Measurements from ENCODE around the gene FKBP10.
A peak's percentile ranks its signal among the peaks of the same experiment; 100 is the strongest.
"Not testable (repeated sequence)": the region's sequence is repeated elsewhere in the genome, so short reads cannot be mapped to it uniquely, and the experiment has no call there.

Gene FKBP10

GRCh38 chr17:41810659-41811548 is 1.9 kb upstream of the FKBP10 start:
- no peak for DNase-seq (ENCODE audit: low read depth in 3 of 3)

DNA sequence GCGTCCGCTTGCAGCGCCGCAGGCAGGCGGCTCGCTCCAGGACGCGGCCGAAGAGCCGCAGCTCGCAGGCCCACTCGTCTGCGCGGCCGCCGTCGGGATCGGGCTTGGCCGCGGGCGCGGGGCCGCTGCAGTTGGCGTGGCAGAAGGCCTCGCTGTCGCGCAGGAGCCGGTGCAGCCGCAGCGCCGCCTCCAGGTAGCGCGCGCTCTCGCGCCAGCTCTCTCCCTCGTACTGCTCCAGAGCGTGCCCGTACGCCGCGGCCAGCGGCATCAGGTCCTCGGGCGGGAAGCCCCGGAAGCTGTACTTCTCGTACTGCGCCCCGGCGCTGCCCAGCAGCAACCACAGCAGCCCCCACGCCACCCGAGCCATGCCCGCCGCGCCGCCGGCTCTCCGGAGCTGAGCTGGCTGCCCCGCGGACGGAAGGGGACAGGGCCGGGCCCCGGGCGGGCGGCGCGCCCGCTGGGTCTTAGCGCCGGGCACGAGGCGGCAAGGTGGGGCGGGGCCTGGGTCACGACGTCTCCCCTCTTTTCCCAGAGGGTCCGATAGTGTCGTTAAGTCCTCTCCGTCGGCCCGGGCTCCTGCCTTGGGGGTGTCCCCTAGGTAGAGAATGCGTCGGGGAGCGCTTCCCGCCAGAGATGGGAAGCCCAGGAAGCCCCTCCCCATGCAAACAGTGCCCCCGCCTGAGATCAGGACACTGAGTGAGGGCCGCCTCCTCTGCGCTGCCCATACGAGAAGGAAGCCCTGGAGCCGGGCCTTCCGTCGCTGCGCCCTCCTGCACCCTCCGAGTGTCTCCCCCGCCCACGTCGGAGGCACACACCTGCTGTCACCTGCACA is 1.0 kb upstream of the FKBP10 start, which contains the start of gene P3H4:
Gene P3H4, minus strand, starts transcription at position 401 of the 832 bp plus-strand sequence. Its CDS starts 34 bp downstream, at position 367.
- peak; percentile 35 to 66 (median 47) for DNase-seq (ENCODE audit: low read depth in 3 of 3)

GRCh38 chr17:41813152-41813680 is 412 bp downstream of the FKBP10 start:
- no peak for DNase-seq (ENCODE audit: low read depth in 3 of 3)

- DNase-seq (ENCODE audit: low read depth in 3 of 3): no peak
These were observed 908 bp downstream of the FKBP10 start for GRCh38 chr17:41813699-41814124.

GRCh38 chr17:41814195-41814594 is 1.4 kb downstream of the FKBP10 start:
- no peak for DNase-seq (ENCODE audit: low read depth in 3 of 3)

GRCh38 chr17:41816637-41817320 is 4.0 kb downstream of the FKBP10 start:
- DNase-seq (ENCODE audit: low read depth in 3 of 3): no peak

GRCh38 chr17:41818024-41818423 is 5.2 kb downstream of the FKBP10 start:
- DNase-seq (ENCODE audit: low read depth in 3 of 3): no peak

- no peak for DNase-seq (ENCODE audit: low read depth in 3 of 3)
These were observed 9.0 kb downstream of the FKBP10 start for GRCh38 chr17:41821776-41822175.

- DNase-seq (ENCODE audit: low read depth in 3 of 3): no peak
These were observed 9.7 kb downstream of the FKBP10 start for GRCh38 chr17:41822216-41823140.

- no peak for DNase-seq (ENCODE audit: low read depth in 3 of 3)
These were observed 10.3 kb downstream of the FKBP10 start for GRCh38 chr17:41823141-41823524.

GRCh38 chr17:41823580-41823979 is 10.8 kb downstream of the FKBP10 start:
- DNase-seq (ENCODE audit: low read depth in 3 of 3): no peak

- DNase-seq (ENCODE audit: low read depth in 3 of 3): no peak
These were observed 11.3 kb downstream of the FKBP10 start for GRCh38 chr17:41824086-41824485.

DNA sequence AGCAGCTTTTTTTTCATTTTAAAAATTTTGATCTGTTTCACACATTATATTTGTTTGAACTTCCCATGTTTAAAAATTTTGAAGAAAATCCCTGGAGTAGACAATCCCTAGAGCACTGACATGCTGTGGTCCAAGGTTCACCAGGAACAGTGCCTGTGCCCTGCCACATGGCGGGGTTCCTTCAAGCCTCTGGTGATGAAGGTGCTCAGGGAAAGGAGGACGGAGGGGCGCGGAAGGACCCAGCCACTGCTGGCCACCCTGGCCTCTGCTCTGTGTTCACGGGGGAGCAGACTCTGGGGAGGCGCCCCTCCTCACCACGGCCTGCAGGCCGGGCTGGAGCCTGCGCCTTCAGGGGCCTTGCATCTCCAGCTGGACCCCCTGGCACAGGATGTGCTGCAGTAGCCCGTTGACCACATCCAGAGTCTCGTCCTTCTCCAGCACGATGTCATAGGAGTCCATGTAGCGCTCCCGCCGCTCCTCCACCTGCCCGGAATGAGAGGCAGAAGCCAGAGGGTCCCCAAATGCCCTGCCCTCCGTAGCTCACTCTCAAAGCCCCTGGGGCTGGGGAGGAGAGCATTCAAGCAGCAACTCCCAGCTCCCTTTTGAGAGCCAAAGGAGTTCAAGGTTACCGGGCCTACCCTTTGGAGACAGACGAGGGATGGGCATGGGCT is 12.5 kb downstream of the FKBP10 start:
- no peak for DNase-seq (ENCODE audit: low read depth in 3 of 3)

GRCh38 chr17:41829961-41830360 is 17.2 kb downstream of the FKBP10 start:
- DNase-seq (ENCODE audit: low read depth in 3 of 3): not testable (repeated sequence)

- DNase-seq (ENCODE audit: low read depth in 3 of 3): no peak
These were observed 22.5 kb downstream of the FKBP10 start for GRCh38 chr17:41835214-41835799.

DNA sequence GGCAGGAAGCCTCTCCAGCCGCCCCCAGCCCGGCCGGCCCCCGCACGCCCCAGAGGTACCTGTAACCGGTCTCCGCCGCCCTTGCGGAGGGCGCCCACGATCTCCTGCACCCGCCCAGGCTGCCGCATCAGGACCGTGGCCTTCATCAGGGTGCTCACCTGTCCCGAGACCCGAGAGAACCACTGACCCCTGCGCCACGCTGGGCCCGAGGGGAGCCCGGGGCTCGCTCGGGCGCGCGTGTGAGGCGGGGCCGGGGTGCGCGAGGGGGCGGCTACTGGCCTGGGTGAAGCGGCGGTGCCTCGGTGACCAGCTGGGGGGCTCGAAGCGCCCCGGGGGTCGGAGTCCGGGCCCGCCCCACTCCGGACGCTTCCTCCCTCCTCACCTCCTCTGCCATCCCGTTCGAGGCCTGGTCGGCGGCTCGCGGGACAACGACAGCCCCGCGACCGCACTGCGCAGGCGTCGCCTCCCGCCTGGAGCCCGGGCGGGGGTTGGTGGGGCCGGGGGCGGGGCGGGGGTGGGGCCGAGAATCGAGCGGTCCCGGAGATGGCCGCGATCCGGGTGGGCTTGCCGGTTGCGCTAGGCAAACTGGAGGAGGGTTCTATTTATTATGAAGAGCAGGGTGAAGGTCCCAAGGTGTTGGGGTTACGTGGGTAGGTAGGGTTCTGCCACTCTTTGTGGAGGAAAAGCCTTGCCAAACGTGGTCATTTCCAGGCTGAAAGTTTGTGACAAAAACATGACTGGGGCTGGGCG is 23.2 kb downstream of the FKBP10 start, which contains the start of gene NT5C3B:
Gene NT5C3B, minus strand, starts transcription at position 433 of the 750 bp plus-strand sequence. Its CDS starts 39 bp downstream, at position 394.
- DNase-seq (ENCODE audit: low read depth in 3 of 3): peak in 2 of 3 donors; percentile 21 to 47

- no peak for DNase-seq (ENCODE audit: low read depth in 3 of 3)
These were observed 23.9 kb downstream of the FKBP10 start for GRCh38 chr17:41836550-41837196.

Measured in stimulated activated CD4-positive, alpha-beta T cell treated with anti-CD3 and anti-CD28 coated beads, TNF-alpha, amount 100 ng/mL, for 48 hours (primary cell).